Choroid plexus epithelial cell (primary cell): ENCODE measurements around the gene CCL28.
A peak's percentile ranks its signal among the peaks of the same experiment; 100 is the strongest.

Experiments used
- DNase-seq: peaks from one replicate; pipeline ENCODE4 v3.0.0-alpha.2; 2010; ENCODE audit warnings: low read depth
- H3K4me3 ChIP-seq: 2 replicates; pipeline ENCODE4 v1.5.1; 2011; ENCODE audit warnings: low read depth, mild to moderate bottlenecking, control low read depth, low read length, moderate library complexity
- TF ChIP-seq, protein P1 (sequence below): conservative IDR thresholded peaks from 2 replicates; pipeline ENCODE4 v1.5.1; 2011; ENCODE audit warnings: low read depth, mild to moderate bottlenecking, control low read depth, inconsistent platforms, low read length, moderate library complexity

Gene CCL28

DNA sequence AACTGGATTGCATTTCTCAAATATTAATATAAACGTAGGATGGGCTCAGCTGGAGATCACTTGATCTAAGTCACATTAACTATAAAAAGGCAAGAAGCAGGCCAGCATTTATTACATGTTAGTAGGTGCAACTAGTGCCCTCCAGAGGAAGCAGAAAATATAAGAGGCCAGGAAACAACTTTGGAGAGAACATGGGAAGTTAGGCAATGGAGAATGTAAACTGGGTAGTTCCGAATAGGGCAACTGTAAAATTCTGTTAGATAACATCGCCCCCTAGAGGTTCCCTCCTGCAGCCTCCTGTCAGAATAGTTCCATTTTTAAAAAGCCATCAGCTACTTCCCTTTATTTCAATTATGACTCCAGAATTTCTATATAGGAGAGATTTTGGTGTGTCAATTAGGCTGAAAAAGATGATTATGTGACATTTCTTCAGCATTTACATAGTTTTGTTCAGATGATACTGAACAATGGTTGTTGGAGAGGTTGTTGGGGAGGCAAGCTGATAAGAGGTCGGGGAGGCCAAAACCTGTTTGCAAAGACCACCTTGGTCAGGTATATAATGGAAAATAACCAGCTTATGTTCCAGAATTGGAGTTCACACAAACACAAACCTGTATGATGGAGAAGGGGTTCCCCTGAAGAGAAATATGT is 22.4 kb downstream of the CCL28 start:
- peak; percentile 97 for DNase-seq
- TF ChIP-seq, protein P1, sequence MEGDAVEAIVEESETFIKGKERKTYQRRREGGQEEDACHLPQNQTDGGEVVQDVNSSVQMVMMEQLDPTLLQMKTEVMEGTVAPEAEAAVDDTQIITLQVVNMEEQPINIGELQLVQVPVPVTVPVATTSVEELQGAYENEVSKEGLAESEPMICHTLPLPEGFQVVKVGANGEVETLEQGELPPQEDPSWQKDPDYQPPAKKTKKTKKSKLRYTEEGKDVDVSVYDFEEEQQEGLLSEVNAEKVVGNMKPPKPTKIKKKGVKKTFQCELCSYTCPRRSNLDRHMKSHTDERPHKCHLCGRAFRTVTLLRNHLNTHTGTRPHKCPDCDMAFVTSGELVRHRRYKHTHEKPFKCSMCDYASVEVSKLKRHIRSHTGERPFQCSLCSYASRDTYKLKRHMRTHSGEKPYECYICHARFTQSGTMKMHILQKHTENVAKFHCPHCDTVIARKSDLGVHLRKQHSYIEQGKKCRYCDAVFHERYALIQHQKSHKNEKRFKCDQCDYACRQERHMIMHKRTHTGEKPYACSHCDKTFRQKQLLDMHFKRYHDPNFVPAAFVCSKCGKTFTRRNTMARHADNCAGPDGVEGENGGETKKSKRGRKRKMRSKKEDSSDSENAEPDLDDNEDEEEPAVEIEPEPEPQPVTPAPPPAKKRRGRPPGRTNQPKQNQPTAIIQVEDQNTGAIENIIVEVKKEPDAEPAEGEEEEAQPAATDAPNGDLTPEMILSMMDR = peak; percentile 87

DNA sequence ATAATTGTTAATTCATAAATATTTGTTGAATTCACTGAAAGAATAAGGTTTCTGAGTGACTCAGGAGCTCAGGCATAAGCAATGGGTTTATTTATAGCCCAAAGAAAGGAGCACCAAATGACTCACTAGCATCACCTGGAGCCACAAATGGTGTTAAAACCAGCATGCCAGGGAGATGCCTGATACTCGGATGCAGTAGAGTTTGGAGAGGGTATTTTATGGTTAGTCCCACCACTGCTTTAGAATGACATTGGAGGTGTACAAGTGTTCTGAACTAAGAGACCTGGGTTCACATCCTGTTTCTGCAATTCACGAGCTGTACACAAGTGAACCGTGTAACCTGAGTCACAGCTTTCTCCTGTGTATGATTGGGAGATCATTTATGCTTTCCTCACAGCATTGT is 25.2 kb downstream of the CCL28 start:
- TF ChIP-seq, protein P1 = no peak
- DNase-seq = peak; percentile 8
- H3K4me3 ChIP-seq = no peak overlapping the region

More for the DNA sequence above, 22.4 kb downstream of the CCL28 start:
- no peak overlapping the region for H3K4me3 ChIP-seq

DNA sequence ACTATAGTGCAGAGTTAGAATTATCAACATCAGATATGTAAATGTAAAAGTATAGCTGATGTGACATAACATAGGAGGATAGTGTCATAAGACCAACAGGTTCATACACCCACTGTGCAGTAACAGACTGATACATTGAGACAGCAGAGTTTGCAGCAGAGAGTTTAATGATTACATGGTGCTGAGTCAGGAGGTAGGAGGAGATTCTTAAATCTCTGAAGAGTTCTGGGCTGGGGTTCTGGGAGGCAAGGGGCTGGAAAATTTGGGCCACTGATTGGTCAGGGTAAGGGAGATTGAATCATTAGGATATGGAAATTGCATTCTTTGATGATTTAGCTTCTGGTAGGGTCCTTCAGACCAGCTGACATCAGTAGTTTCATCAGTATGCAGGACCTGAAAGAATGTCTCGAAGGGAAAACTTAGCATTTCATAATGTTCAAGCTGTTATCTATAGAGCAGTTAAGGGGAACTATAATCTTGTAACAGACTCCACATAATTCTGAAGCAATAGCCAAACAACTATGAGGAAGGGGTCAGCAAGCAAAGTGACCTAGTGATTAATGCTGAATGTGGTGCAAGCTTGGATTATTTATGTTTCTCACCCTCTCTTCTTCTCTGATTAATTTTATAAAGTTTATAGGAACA is 35.6 kb downstream of the CCL28 start:
- TF ChIP-seq, protein P1 = no peak
- DNase-seq = peak; percentile 62
- no peak overlapping the region for H3K4me3 ChIP-seq

DNA sequence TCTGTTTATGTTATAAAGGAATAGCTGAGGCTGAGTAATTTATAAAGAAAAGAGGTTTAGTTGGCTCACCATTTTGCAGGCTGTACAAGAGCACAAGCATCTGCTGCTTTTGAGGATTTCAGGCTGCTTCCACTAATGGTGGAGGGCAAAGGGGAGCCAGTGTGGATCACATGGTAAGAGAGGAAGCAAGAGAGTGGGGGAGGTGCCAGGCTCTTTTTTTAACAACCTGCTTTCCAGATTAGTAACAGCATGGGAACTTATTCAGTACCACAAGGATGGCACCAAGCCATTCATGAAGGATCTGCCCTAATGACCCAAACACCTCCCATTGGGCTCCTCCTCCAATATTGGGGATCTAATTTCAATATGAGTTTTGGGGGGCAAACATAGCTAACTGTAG is 40.4 kb downstream of the CCL28 start:
- DNase-seq = no peak
- TF ChIP-seq, protein P1 = no peak
- no peak overlapping the region for H3K4me3 ChIP-seq

DNA sequence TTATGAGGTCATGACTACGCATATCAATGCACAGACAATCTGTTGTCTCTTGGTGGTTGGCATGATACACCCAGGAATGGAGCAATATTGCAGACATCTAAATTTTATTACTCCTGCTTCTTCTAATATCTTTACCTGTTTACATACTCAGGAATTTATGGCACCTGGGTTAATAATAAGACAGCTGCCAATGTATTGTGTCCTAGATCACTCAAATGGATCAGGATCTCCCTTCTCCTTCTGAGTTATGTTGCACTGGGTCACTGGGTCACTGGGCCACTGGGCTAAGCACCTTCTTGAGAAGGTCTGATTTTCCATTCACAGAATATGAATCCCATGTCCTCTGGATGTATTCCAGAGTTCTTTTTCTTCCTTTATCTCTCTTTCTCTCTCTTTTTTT is 41.8 kb downstream of the CCL28 start:
- H3K4me3 ChIP-seq = no peak overlapping the region
- no peak for DNase-seq
- TF ChIP-seq, protein P1 = no peak

DNA sequence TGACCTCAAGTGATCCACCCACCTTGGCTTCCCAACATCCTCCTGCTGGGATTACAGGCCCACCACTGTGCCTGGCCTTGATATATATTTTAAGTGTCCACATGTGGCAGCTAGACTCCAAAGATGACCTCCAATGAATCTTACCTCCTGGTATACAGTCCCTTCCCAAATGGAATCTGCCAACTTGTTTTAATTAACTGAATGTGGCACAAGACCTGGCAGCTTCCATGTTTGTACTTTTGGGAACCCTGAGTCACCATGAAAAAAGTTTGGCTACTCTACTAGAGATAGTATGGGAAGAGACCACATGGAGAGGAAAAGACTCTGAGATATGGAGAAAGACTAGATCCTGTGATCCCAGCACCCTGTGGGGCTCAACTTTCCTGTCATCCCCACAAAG is 42.5 kb downstream of the CCL28 start:
- no peak overlapping the region for H3K4me3 ChIP-seq
- DNase-seq = no peak
- TF ChIP-seq, protein P1 = no peak

DNA sequence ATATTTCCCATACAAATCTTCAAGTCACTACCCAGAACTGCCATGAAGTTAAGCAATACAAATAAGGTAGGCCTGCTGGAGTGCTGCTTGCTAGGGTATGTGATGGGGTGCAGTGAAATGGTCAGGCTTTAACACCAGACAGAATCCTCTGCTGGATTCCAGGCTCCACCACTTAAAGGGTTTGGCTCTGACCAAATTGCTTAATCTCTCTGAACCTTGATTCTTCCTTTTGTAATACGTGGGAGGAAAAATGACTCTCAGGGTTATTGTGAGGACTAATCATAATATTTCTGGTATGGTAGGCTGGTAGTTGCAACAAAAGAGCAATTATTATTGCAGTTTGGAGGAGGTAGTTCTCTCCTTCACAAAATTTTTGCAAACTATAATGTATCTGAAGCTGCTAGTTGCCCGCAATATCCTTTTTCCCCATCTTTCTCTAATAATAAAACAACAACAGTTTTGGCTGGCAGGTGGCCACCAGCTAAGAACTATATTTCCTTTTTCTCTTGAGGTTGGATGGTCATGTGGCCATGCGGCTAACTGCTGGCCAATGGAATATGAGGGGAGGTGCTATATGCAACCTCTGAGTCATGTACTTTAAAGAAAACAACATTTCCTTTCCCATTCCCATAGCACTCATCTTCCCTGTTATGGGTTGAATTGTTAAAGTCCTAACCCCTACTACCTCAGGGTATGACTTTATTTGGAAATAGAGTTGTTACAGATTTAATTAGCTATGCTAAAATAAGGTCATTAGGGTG is 44.1 kb downstream of the CCL28 start:
- TF ChIP-seq, protein P1 = no peak
- DNase-seq = peak; percentile 44
- no peak overlapping the region for H3K4me3 ChIP-seq
